Measurements from ENCODE around the gene DNAJC3. TPM values are rescaled to one million over a fixed set of nuclear protein-coding genes. Genes with fewer than 3 reads are reported as not detected.
"Not testable (repeated sequence)": the region's sequence is repeated elsewhere in the genome, so short reads cannot be mapped to it uniquely, and the experiment has no call there.

The DNAJC3 gene
- total and polyA plus RNA-seq, 4 donors = 32.0 to 121 (median 37.1) TPM

DNA sequence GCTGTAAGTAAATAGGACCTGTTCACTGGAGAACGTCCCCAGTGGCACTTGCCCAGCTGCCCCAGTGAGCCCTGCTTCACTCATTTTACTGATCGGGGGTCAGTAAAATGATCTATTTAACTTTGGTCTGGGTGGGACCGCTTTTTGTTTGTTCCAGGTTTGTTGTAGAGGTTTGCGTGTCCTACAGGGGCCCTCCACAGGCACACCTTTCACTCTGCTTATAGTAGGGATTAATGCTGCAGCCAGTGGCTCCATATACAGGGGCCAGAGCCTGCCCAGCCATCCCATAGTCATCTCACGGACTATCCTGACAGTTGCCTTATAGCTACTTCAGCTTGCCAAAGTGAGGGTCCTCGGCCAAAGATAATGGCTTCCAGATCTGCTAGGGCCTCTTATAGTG lies 104.1 kb downstream of the DNAJC3 start:
- Histone ChIP-seq H3K4me3 (ENCODE audit: low read depth in 1 of 3, low read length in 3 of 3) (no peak overlapping the region), H3K27me3 (ENCODE audit: control insufficient read depth in 4 of 4, insufficient read depth in 4 of 4, low read length in 3 of 4) (no peaks in the 10 kb centered on the region), H3K9me3 (ENCODE audit: control insufficient read depth in 4 of 4, low read length in 3 of 4) (no peaks in the 10 kb centered on the region), H3K9ac (ENCODE audit: low read depth in 1 of 2, low read length in 2 of 2) (no peak overlapping the region), H3K36me3 (ENCODE audit: control insufficient read depth in 4 of 4, insufficient read depth in 3 of 4, low read depth in 1 of 4, low read length in 3 of 4) (peaks cover 6 to 15% (median 9%) of the 10 kb centered on the region in 4 donors), H3K27ac (ENCODE audit: low read depth in 1 of 2, low read length in 2 of 2) (no peak overlapping the region), H3K4me1 (ENCODE audit: control insufficient read depth in 4 of 4, insufficient read depth in 4 of 4, low read length in 3 of 4) (no peaks in the 10 kb centered on the region)
- 98% methylated on average over 6 of the region's 6 CpGs for WGBS
- no peak for DNase-seq (ENCODE audit: low spot score)
- TF ChIP-seq HNF4G (IDR thresholded peaks at IDR 0.05) (no peak), HNF4A (conservative IDR thresholded peaks at IDR 0.05) (no peak), JUND (IDR thresholded peaks at IDR 0.05) (no peak), TAF1 (conservative IDR thresholded peaks at IDR 0.05) (no peak), GABPA (IDR thresholded peaks at IDR 0.05 in 1 of 2, conservative IDR thresholded peaks at IDR 0.05 in 1 of 2) (no peak), EGR1 (IDR thresholded peaks at IDR 0.05; ENCODE audit: low read depth in 2 of 2) (no peak), SP1 (IDR thresholded peaks at IDR 0.05) (no peak)
- TF ChIP-seq, protein P1, sequence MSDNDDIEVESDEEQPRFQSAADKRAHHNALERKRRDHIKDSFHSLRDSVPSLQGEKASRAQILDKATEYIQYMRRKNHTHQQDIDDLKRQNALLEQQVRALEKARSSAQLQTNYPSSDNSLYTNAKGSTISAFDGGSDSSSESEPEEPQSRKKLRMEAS (IDR thresholded peaks at IDR 0.05) = no peak

DNA sequence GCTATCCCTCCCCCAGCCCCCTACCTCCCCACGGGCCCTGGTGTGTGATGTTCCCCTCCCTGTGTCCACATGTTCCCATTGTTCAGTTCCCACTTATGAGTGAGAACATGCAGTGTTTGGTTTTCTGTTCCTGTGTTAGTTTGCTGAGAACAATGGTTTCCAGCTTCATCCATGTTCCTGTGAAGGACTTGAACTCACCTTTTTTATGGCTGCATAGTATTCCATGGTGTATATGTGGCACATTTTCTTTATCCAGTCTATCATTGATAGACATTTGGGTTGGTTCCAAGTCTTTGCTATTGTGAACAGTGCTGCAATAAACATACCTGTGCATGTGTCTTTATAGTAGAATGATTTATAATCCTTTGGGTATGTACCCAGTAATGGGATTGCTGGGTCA lies 105.0 kb downstream of the DNAJC3 start:
- not testable (repeated sequence) for DNase-seq (ENCODE audit: low spot score); H3K9ac ChIP-seq (ENCODE audit: low read depth in 1 of 2, low read length in 2 of 2); H3K27me3 ChIP-seq (ENCODE audit: control insufficient read depth in 4 of 4, insufficient read depth in 4 of 4, low read length in 3 of 4); H3K27ac ChIP-seq (ENCODE audit: low read depth in 1 of 2, low read length in 2 of 2); H3K9me3 ChIP-seq (ENCODE audit: control insufficient read depth in 4 of 4, low read length in 3 of 4); H3K4me1 ChIP-seq (ENCODE audit: control insufficient read depth in 4 of 4, insufficient read depth in 4 of 4, low read length in 3 of 4); H3K4me3 ChIP-seq (ENCODE audit: low read depth in 1 of 3, low read length in 3 of 3)
- peaks cover 6 to 12% (median 9%) of the 10 kb centered on the region in 4 donors for H3K36me3 ChIP-seq (ENCODE audit: control insufficient read depth in 4 of 4, insufficient read depth in 3 of 4, low read depth in 1 of 4, low read length in 3 of 4)
- WGBS = 100% methylated on average over 1 of the region's 1 CpG

DNA sequence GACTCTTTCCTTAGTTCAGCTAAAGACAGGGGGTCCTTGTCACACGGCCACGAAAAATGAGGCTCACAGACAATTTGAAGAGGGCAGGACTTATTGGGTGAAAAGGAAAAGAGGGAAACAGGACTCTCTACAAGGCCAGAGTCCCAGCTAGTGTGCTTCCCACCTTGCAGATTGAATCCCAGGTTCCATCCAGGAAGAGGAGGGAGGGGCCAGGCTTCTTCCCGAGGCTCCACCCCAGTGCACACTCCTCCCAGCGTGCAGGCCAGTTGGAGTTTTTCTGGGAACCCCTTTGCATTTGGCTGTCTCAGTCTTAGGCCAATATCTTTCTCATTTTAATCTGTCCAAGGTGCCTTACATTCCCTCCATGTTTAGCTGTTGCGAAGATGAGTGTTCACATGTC lies 106.8 kb downstream of the DNAJC3 start:
- H3K36me3 ChIP-seq (ENCODE audit: control insufficient read depth in 4 of 4, insufficient read depth in 3 of 4, low read depth in 1 of 4, low read length in 3 of 4) = peaks cover 7 to 24% (median 16%) of the 10 kb centered on the region in 4 donors
- H3K4me1 ChIP-seq (ENCODE audit: control insufficient read depth in 4 of 4, insufficient read depth in 4 of 4, low read length in 3 of 4) = no peaks in the 10 kb centered on the region
- H3K27ac ChIP-seq (ENCODE audit: low read depth in 1 of 2, low read length in 2 of 2) = no peak overlapping the region
- no peaks in the 10 kb centered on the region for H3K27me3 ChIP-seq (ENCODE audit: control insufficient read depth in 4 of 4, insufficient read depth in 4 of 4, low read length in 3 of 4)
- no peak for DNase-seq (ENCODE audit: low spot score)
- no peaks in the 10 kb centered on the region for H3K9me3 ChIP-seq (ENCODE audit: control insufficient read depth in 4 of 4, low read length in 3 of 4)
- no peak overlapping the region for H3K4me3 ChIP-seq (ENCODE audit: low read depth in 1 of 3, low read length in 3 of 3)
- 91% methylated on average over 5 of the region's 5 CpGs for WGBS
- H3K9ac ChIP-seq (ENCODE audit: low read depth in 1 of 2, low read length in 2 of 2) = no peak overlapping the region
- TF ChIP-seq, protein P2, sequence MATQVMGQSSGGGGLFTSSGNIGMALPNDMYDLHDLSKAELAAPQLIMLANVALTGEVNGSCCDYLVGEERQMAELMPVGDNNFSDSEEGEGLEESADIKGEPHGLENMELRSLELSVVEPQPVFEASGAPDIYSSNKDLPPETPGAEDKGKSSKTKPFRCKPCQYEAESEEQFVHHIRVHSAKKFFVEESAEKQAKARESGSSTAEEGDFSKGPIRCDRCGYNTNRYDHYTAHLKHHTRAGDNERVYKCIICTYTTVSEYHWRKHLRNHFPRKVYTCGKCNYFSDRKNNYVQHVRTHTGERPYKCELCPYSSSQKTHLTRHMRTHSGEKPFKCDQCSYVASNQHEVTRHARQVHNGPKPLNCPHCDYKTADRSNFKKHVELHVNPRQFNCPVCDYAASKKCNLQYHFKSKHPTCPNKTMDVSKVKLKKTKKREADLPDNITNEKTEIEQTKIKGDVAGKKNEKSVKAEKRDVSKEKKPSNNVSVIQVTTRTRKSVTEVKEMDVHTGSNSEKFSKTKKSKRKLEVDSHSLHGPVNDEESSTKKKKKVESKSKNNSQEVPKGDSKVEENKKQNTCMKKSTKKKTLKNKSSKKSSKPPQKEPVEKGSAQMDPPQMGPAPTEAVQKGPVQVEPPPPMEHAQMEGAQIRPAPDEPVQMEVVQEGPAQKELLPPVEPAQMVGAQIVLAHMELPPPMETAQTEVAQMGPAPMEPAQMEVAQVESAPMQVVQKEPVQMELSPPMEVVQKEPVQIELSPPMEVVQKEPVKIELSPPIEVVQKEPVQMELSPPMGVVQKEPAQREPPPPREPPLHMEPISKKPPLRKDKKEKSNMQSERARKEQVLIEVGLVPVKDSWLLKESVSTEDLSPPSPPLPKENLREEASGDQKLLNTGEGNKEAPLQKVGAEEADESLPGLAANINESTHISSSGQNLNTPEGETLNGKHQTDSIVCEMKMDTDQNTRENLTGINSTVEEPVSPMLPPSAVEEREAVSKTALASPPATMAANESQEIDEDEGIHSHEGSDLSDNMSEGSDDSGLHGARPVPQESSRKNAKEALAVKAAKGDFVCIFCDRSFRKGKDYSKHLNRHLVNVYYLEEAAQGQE (IDR thresholded peaks at IDR 0.05) = no peak
- TF ChIP-seq RXRA (IDR thresholded peaks at IDR 0.05) (no peak), RAD21 (IDR thresholded peaks at IDR 0.05) (no peak), NR2F2 (IDR thresholded peaks at IDR 0.05) (no peak), GABPA (IDR thresholded peaks at IDR 0.05 in 1 of 2, conservative IDR thresholded peaks at IDR 0.05 in 1 of 2) (no peak), JUND (IDR thresholded peaks at IDR 0.05) (no peak), YY1 (IDR thresholded peaks at IDR 0.05) (no peak), EGR1 (IDR thresholded peaks at IDR 0.05; ENCODE audit: low read depth in 2 of 2) (no peak), FOXA2 (IDR thresholded peaks at IDR 0.05) (no peak), TAF1 (conservative IDR thresholded peaks at IDR 0.05) (no peak), HNF4A (conservative IDR thresholded peaks at IDR 0.05) (no peak), HNF4G (IDR thresholded peaks at IDR 0.05) (no peak), FOXA1 (IDR thresholded peaks at IDR 0.05) (no peak), SP1 (IDR thresholded peaks at IDR 0.05) (no peak)
- TF ChIP-seq, protein P3, sequence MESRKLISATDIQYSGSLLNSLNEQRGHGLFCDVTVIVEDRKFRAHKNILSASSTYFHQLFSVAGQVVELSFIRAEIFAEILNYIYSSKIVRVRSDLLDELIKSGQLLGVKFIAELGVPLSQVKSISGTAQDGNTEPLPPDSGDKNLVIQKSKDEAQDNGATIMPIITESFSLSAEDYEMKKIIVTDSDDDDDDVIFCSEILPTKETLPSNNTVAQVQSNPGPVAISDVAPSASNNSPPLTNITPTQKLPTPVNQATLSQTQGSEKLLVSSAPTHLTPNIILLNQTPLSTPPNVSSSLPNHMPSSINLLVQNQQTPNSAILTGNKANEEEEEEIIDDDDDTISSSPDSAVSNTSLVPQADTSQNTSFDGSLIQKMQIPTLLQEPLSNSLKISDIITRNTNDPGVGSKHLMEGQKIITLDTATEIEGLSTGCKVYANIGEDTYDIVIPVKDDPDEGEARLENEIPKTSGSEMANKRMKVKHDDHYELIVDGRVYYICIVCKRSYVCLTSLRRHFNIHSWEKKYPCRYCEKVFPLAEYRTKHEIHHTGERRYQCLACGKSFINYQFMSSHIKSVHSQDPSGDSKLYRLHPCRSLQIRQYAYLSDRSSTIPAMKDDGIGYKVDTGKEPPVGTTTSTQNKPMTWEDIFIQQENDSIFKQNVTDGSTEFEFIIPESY (IDR thresholded peaks at IDR 0.05) = no peak
- TF ChIP-seq, protein P1 (IDR thresholded peaks at IDR 0.05) = no peak
- TF ChIP-seq, protein P4, sequence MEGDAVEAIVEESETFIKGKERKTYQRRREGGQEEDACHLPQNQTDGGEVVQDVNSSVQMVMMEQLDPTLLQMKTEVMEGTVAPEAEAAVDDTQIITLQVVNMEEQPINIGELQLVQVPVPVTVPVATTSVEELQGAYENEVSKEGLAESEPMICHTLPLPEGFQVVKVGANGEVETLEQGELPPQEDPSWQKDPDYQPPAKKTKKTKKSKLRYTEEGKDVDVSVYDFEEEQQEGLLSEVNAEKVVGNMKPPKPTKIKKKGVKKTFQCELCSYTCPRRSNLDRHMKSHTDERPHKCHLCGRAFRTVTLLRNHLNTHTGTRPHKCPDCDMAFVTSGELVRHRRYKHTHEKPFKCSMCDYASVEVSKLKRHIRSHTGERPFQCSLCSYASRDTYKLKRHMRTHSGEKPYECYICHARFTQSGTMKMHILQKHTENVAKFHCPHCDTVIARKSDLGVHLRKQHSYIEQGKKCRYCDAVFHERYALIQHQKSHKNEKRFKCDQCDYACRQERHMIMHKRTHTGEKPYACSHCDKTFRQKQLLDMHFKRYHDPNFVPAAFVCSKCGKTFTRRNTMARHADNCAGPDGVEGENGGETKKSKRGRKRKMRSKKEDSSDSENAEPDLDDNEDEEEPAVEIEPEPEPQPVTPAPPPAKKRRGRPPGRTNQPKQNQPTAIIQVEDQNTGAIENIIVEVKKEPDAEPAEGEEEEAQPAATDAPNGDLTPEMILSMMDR (IDR thresholded peaks at IDR 0.05; ENCODE audit: low read depth, low read length, missing input control) = no peak
- TF ChIP-seq, protein P5, sequence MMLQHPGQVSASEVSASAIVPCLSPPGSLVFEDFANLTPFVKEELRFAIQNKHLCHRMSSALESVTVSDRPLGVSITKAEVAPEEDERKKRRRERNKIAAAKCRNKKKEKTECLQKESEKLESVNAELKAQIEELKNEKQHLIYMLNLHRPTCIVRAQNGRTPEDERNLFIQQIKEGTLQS (IDR thresholded peaks at IDR 0.05) = no peak

All from liver (tissue), 9 donors.